Epithelial cell of prostate (primary cell): ENCODE data around the gene COP1.
"Not testable (repeated sequence)": the region's sequence is repeated elsewhere in the genome, so short reads cannot be mapped to it uniquely, and the experiment has no call there.

Experiments used
- DNase-seq: peaks from one replicate; pipeline ENCODE4 v3.0.0-alpha.2; 2011; ENCODE audit warnings: low read depth, low spot score
- H3K27ac ChIP-seq: fragments of 450-650 bp; 2 replicates; pipeline ENCODE4 v1.5.1; 2017; ENCODE audit warnings: mild to moderate bottlenecking

COP1 gene

GRCh38 chr1:176206961-176207902, at the start of gene COP1:
TSS of gene COP1 (minus strand) at chr1:176207286. CDS start at chr1:176206978, 308 bp downstream.
- DNase-seq, result peak; percentile 78
- peak within 1 kb of the TSS; percentile 94 for H3K27ac ChIP-seq

GRCh38 chr1:176252191-176252590, 45.1 kb upstream of the COP1 start:
- no peak overlapping the region for H3K27ac ChIP-seq
- no peak for DNase-seq

GRCh38 chr1:176244851-176245250, 37.8 kb upstream of the COP1 start:
- DNase-seq, result no peak
- no peak overlapping the region for H3K27ac ChIP-seq

- H3K27ac ChIP-seq, result no peak overlapping the region
- no peak for DNase-seq
These were observed 36.7 kb upstream of the COP1 start for GRCh38 chr1:176243746-176244145.

- DNase-seq, result peak; percentile 88
- H3K27ac ChIP-seq, result peak overlapping the region; percentile 78
These were observed 34.4 kb upstream of the COP1 start for GRCh38 chr1:176241385-176242015.

- DNase-seq, H3K27ac ChIP-seq: not testable (repeated sequence)
These were observed 26.6 kb upstream of the COP1 start for GRCh38 chr1:176233657-176234056.

GRCh38 chr1:176227579-176227978, 20.5 kb upstream of the COP1 start:
- H3K27ac ChIP-seq, result no peak overlapping the region
- DNase-seq, result no peak

GRCh38 chr1:176225911-176226310, 18.8 kb upstream of the COP1 start:
- no peak overlapping the region for H3K27ac ChIP-seq
- no peak for DNase-seq

- DNase-seq, result no peak
- no peak overlapping the region for H3K27ac ChIP-seq
These were observed 18.4 kb upstream of the COP1 start for GRCh38 chr1:176225479-176225875.

GRCh38 chr1:176222196-176222595, 15.1 kb upstream of the COP1 start:
- DNase-seq, result no peak
- H3K27ac ChIP-seq, result no peak overlapping the region

GRCh38 chr1:176220100-176220689, 13.1 kb upstream of the COP1 start:
- no peak overlapping the region for H3K27ac ChIP-seq
- no peak for DNase-seq

GRCh38 chr1:176217461-176218099, 10.5 kb upstream of the COP1 start:
- no peak for DNase-seq
- no peak overlapping the region for H3K27ac ChIP-seq

- no peak for DNase-seq
- no peak overlapping the region for H3K27ac ChIP-seq
These were observed 8.9 kb upstream of the COP1 start for GRCh38 chr1:176216031-176216430.

GRCh38 chr1:176211396-176212165, 4.5 kb upstream of the COP1 start:
- peak overlapping the region; percentile 27 for H3K27ac ChIP-seq
- no peak for DNase-seq

GRCh38 chr1:176208034-176208433, 948 bp upstream of the COP1 start:
- DNase-seq, result no peak
- peak overlapping the region; percentile 94 for H3K27ac ChIP-seq

- peak overlapping the region; percentile 94 for H3K27ac ChIP-seq
- no peak for DNase-seq
These were observed 803 bp downstream of the COP1 start for GRCh38 chr1:176206006-176206960.

- peak overlapping the region; percentile 94 for H3K27ac ChIP-seq
These were observed 1.7 kb downstream of the COP1 start for GRCh38 chr1:176205332-176205914.

GRCh38 chr1:176204655-176205054, 2.4 kb downstream of the COP1 start:
- DNase-seq, H3K27ac ChIP-seq: not testable (repeated sequence)

More at GRCh38 chr1:176205332-176205914, 1.7 kb downstream of the COP1 start:
- no peak for DNase-seq
